OCI-LY3 (cell line): ENCODE data around the gene DOLK.

ENCODE experiments used
- H2AFZ ChIP-seq: fragments of 200-600, 300-600 bp; shearing (Covaris generic); 2 replicates; pipeline ENCODE4 v1.6.0; 2014; ENCODE audit warnings: antibody characterized with exemption, low read depth, low read length
- H3K27ac ChIP-seq: fragments of 200-600, 300-600 bp; sonication (generic); 2 replicates; pipeline ENCODE4 v1.5.1; 2014; ENCODE audit warnings: mild to moderate bottlenecking, low read length, moderate library complexity, mixed read lengths
- H3K27me3 ChIP-seq: fragments of 200-600, 300-600 bp; sonication (generic); 2 replicates; pipeline ENCODE4 v1.6.1; 2014; ENCODE audit warnings: low read depth, low read length, mixed read lengths
- H3K36me3 ChIP-seq: fragments of 200-600, 300-600 bp; sonication (generic); replicated peaks from 2 replicates; pipeline ENCODE3; 2014; ENCODE audit warnings: low read depth, low read length, mixed read lengths
- H3K4me1 ChIP-seq: fragments of 300-600, 200-600 bp; sonication (generic); 2 replicates; pipeline ENCODE4 v1.6.1; 2014; ENCODE audit warnings: low read length, mixed read lengths
- H3K4me2 ChIP-seq: fragments of 200-600, 300-600 bp; sonication (generic); 2 replicates; pipeline ENCODE4 v1.6.1; 2014; ENCODE audit warnings: low read length, mixed read lengths
- H3K4me3 ChIP-seq: fragments of 300-600, 200-600 bp; sonication (generic); 2 replicates; pipeline ENCODE4 v1.5.1; 2014; ENCODE audit warnings: antibody characterized with exemption, mild to moderate bottlenecking, low read length, moderate library complexity
- H3K79me2 ChIP-seq: fragments of 300-600, 200-600 bp; shearing (Covaris generic); 2 replicates; pipeline ENCODE4 v1.6.1; 2014; ENCODE audit warnings: mild to moderate bottlenecking, low read length, mixed read lengths
- H3K9ac ChIP-seq: fragments of 300-600, 200-600 bp; shearing (Covaris generic); 2 replicates; pipeline ENCODE4 v1.6.0; 2014; ENCODE audit warnings: mild to moderate bottlenecking, low read length, moderate library complexity
- H3K9me3 ChIP-seq: fragments of 200-600, 300-600 bp; shearing (Covaris generic); 2 replicates; pipeline ENCODE4 v1.6.1; 2014; ENCODE audit warnings: low read length, mixed read lengths; ENCODE audit not compliant: insufficient read depth
- H4K20me1 ChIP-seq: fragments of 200-600, 300-600 bp; sonication (generic); 2 replicates; pipeline ENCODE4 v1.6.1; 2016; ENCODE audit warnings: low read length, mixed read lengths; ENCODE audit not compliant: insufficient read depth
- EZH2phosphoT487 ChIP-seq: fragments of 200-600 bp; shearing (Covaris generic); IDR thresholded peaks from 2 replicates; pipeline ENCODE4 v1.6.1; 2018; ENCODE audit warnings: antibody characterized with exemption, mixed run types, low read depth
- TF ChIP-seq, protein P1 (sequence below): fragments of 200-600, 300-600 bp; sonication (generic); IDR thresholded peaks from 2 replicates; pipeline ENCODE4 v1.5.1; 2014; ENCODE audit warnings: antibody characterized with exemption, low read length, low read depth

The DOLK gene

DNA sequence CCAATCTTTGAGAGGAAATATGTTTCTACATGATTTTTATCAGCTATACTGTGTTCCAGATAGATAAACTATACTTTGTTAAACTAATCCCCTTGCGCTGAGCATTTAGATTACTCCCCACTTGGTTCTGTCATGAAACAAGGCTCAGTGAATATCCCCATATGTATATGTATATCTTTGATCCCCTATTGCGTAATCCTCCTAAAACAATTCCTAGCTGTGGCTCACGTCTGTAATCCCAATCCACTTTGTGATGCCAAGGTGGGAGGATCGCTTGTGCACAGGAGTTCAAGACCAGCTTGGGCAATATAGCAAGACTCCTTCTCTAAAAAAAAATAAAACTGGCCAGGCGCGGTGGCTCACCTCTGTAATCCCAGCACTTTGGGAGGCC is 23.9 kb downstream of the DOLK start:
- peaks cover 16% of the 10 kb centered on the region for H3K4me1 ChIP-seq

DNA sequence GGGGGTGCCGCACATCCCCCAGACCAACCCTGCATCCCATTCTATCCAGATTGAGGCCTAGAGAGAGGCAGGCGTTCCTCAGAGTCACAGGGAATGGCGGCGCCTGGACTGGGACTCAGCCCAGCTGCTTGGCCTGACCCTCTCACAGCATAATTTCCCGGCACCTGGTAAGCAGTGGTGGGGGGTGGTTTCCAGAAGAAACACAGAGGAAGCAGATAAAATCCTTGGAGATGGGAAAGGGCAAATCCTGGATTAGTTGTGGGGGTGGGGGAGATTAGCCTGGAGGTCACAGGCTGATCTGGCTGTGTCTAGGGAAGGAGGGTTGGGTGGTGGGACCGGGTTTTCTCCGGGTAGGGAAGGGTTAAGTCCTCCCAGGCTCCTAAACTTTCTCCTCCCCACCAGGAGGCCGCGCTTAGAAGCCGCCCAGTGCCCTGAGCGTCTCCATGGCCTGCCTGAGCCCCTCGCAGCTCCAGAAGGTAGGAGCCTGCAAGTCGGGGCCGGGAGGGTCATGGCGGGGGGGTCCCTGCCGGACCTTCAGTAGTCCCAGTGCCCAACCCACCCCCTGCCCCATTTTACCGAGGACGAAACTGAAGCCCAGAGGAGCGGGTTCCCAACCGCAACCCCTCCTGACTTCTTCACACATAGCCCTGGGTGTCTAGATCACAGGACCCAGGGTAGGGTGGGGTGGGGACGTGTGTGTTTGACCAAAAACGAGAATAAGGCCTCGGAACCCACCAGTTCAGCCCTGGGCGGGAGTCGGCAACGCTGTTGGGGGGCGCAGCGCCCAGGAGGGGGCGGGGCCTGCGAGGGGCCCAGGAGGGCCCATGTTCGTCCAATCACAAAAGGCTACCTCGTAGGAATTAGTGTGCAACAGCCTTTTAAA is 25.3 kb downstream of the DOLK start:
- Histone ChIP-seq H3K79me2 (peaks cover 7% of the 10 kb centered on the region; the same call in 1 of the 2 replicates), H3K4me1 (peaks cover 16% of the 10 kb centered on the region), H3K4me2 (peak overlapping the region; percentile 98), H3K9me3 (no peaks in the 10 kb centered on the region), H3K36me3 (no peaks in the 10 kb centered on the region), H2AFZ (peak overlapping the region; percentile 37; the same call in 1 of the 2 replicates), H3K27ac (peak overlapping the region; percentile 87), H3K4me3 (peak overlapping the region; percentile 83), H3K27me3 (no peaks in the 10 kb centered on the region), H4K20me1 (no peaks in the 10 kb centered on the region), H3K9ac (peak overlapping the region; percentile 100)
- TF ChIP-seq EZH2phosphoT487 = no peak

More for the DNA sequence above, 23.9 kb downstream of the DOLK start:
- no peaks in the 10 kb centered on the region for H3K27me3 ChIP-seq
- H2AFZ ChIP-seq = no peak overlapping the region
- no peak overlapping the region for H3K9ac ChIP-seq
- H3K36me3 ChIP-seq = no peaks in the 10 kb centered on the region
- H3K27ac ChIP-seq = no peak overlapping the region
- H4K20me1 ChIP-seq = no peaks in the 10 kb centered on the region
- no peaks in the 10 kb centered on the region for H3K9me3 ChIP-seq
- no peak overlapping the region for H3K4me2 ChIP-seq
- TF ChIP-seq, protein P1, sequence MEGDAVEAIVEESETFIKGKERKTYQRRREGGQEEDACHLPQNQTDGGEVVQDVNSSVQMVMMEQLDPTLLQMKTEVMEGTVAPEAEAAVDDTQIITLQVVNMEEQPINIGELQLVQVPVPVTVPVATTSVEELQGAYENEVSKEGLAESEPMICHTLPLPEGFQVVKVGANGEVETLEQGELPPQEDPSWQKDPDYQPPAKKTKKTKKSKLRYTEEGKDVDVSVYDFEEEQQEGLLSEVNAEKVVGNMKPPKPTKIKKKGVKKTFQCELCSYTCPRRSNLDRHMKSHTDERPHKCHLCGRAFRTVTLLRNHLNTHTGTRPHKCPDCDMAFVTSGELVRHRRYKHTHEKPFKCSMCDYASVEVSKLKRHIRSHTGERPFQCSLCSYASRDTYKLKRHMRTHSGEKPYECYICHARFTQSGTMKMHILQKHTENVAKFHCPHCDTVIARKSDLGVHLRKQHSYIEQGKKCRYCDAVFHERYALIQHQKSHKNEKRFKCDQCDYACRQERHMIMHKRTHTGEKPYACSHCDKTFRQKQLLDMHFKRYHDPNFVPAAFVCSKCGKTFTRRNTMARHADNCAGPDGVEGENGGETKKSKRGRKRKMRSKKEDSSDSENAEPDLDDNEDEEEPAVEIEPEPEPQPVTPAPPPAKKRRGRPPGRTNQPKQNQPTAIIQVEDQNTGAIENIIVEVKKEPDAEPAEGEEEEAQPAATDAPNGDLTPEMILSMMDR = no peak
- TF ChIP-seq EZH2phosphoT487 = no peak
- no peak overlapping the region for H3K4me3 ChIP-seq
- peaks cover 7% of the 10 kb centered on the region; the same call in 1 of the 2 replicates for H3K79me2 ChIP-seq

DNA sequence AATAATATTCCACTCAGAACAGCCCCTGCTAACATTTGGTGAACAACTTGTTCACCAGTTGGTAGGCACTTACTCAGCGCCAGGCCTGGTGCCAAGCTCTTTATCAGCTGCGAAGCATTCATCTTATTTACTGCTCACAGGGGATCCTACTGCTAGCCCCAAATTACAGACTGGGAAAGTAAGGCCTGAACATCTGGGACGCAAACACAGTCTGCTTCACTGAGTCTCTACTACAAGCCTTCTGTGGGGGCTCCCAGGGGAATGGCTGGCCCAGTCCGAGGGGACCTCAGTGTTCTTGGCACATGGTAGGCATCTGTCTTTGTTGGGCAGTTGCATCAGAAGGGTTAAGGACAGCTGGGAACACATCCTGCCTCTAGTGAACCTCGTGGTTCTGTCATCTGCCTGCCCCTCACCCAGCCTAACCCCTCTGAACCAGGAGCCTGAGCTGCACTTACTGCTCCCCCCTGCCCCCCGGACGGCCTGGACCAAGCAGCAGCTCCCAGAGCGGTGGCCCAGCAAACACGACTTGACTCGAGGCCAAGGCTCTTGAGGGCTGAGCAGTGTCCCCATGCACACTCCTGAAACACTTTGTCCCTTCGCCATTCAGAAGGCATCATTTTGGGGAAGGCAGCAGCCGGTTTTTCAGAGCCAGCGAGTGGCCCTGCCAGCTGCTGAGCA is 26.9 kb downstream of the DOLK start, which contains the start of gene PHYHD1:
TSS of gene PHYHD1 (plus strand) at position 602 of the 678 bp plus-strand sequence. CDS start 1,342 bp downstream, outside the sequence.
- peaks cover 16% of the 10 kb centered on the region for H3K4me1 ChIP-seq
- peak within 1 kb of the TSS; percentile 98 for H3K4me2 ChIP-seq
- peak within 1 kb of the TSS; percentile 54; the same call in 1 of the 2 replicates for H2AFZ ChIP-seq
- H3K27ac ChIP-seq = peak within 1 kb of the TSS; percentile 87
- H3K79me2 ChIP-seq = peaks cover 7% of the 10 kb centered on the region; the same call in 1 of the 2 replicates
- H4K20me1 ChIP-seq = no peaks in the 10 kb centered on the region
- H3K27me3 ChIP-seq = no peaks in the 10 kb centered on the region
- H3K9ac ChIP-seq = peak within 1 kb of the TSS; percentile 100
- H3K36me3 ChIP-seq = no peaks in the 10 kb centered on the region
- no peaks in the 10 kb centered on the region for H3K9me3 ChIP-seq
- H3K4me3 ChIP-seq = peak within 1 kb of the TSS; percentile 83
- TF ChIP-seq EZH2phosphoT487 = no peak
- TF ChIP-seq, protein P1 = no peak

DNA sequence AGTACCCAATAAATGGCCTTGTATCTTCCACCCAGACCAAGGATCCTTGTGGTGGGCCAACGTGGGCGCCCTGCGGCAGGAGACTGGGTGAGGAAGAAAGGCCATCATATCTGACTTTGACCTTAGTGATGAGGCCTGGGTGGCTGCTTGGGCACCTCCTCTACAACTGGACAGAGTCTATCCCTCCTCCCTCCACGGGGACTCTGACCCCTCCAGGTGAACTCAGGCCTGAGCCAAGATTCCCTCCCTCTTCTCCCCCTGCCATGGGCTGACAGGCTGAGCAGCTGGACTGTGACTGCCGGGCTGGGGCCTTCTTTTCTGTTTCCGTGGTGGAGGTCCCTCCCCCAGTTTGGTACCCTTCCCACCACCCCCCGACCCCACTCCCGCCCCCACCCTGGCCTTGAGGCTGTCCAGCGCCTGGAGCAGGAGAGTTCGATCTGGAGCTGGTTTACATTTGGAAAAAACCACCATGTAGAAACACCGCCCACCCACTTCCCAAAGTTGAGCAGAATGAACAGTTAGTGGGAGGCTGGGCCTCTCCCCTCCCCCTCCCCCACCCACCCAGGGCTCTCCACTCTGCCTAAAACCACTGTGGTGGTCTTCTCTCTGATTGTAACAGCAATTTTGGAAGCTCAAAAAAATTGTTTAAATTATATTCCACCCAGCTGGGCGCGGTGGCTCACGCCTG is 27.9 kb downstream of the DOLK start:
- Histone ChIP-seq H3K27me3 (no peaks in the 10 kb centered on the region), H3K36me3 (no peaks in the 10 kb centered on the region), H3K27ac (no peak overlapping the region), H4K20me1 (no peaks in the 10 kb centered on the region), H3K4me1 (peaks cover 16% of the 10 kb centered on the region), H3K4me3 (no peak overlapping the region), H3K9me3 (no peaks in the 10 kb centered on the region), H2AFZ (no peak overlapping the region), H3K4me2 (no peak overlapping the region), H3K9ac (no peak overlapping the region), H3K79me2 (peaks cover 7% of the 10 kb centered on the region; the same call in 1 of the 2 replicates)
- TF ChIP-seq, protein P1 = no peak
- no peak for TF ChIP-seq EZH2phosphoT487
